ENCODE data around the gene SIGLEC11. TPM values are rescaled to one million over a fixed set of nuclear protein-coding genes. Genes with fewer than 3 reads are reported as not detected.

Gene SIGLEC11
- total and polyA plus RNA-seq, 4 donors, result 0.49 to 8.9 (median 3.3) TPM

DNA sequence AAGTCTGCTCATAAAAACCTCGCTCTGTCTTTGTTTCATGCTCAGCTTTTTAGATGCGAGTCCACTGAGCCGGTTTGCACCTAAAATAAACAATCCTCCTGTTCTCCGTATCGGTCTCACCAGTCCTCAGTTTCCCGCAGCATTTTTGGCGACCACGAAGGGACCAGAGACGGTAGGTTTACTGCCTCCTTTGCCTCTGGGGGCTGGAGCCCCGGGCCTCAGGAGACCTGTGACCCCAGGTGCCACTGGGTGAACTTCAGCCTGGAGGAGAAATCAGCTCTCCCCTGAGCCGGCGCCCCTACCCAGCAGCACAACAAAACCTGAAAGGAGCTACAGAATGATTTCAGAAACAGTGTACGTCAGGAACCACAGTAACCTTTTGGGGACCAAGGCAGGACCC lies 8.1 kb downstream of the SIGLEC11 start:
- H3K27me3 ChIP-seq (ENCODE audit: control insufficient read depth in 4 of 4, insufficient read depth in 4 of 4, low read length in 3 of 4), result no peaks in the 10 kb centered on the region
- 75% methylated on average over 13 of the region's 13 CpGs for WGBS
- H3K4me3 ChIP-seq (ENCODE audit: low read depth in 1 of 3, low read length in 3 of 3), result no peak overlapping the region
- no peak overlapping the region for H3K27ac ChIP-seq (ENCODE audit: low read depth in 1 of 2, low read length in 2 of 2)
- no peak for DNase-seq (ENCODE audit: low spot score)
- H3K4me1 ChIP-seq (ENCODE audit: control insufficient read depth in 4 of 4, insufficient read depth in 4 of 4, low read length in 3 of 4), result peaks cover 0 to 18% (median 18%) of the 10 kb centered on the region in 4 donors
- TF ChIP-seq TAF1 (conservative IDR thresholded peaks at IDR 0.05), result no peak
- TF ChIP-seq HNF4G (IDR thresholded peaks at IDR 0.05), result no peak
- TF ChIP-seq, protein P1, sequence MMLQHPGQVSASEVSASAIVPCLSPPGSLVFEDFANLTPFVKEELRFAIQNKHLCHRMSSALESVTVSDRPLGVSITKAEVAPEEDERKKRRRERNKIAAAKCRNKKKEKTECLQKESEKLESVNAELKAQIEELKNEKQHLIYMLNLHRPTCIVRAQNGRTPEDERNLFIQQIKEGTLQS (IDR thresholded peaks at IDR 0.05), result no peak
- TF ChIP-seq FOXA1 (IDR thresholded peaks at IDR 0.05), result no peak
- no peak for TF ChIP-seq FOXA2 (IDR thresholded peaks at IDR 0.05)
- TF ChIP-seq, protein P2, sequence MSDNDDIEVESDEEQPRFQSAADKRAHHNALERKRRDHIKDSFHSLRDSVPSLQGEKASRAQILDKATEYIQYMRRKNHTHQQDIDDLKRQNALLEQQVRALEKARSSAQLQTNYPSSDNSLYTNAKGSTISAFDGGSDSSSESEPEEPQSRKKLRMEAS (IDR thresholded peaks at IDR 0.05), result no peak
- TF ChIP-seq JUND (IDR thresholded peaks at IDR 0.05), result no peak
- no peak for TF ChIP-seq EGR1 (IDR thresholded peaks at IDR 0.05; ENCODE audit: low read depth in 2 of 2)
- TF ChIP-seq HNF4A (conservative IDR thresholded peaks at IDR 0.05), result no peak
- TF ChIP-seq, protein P3, sequence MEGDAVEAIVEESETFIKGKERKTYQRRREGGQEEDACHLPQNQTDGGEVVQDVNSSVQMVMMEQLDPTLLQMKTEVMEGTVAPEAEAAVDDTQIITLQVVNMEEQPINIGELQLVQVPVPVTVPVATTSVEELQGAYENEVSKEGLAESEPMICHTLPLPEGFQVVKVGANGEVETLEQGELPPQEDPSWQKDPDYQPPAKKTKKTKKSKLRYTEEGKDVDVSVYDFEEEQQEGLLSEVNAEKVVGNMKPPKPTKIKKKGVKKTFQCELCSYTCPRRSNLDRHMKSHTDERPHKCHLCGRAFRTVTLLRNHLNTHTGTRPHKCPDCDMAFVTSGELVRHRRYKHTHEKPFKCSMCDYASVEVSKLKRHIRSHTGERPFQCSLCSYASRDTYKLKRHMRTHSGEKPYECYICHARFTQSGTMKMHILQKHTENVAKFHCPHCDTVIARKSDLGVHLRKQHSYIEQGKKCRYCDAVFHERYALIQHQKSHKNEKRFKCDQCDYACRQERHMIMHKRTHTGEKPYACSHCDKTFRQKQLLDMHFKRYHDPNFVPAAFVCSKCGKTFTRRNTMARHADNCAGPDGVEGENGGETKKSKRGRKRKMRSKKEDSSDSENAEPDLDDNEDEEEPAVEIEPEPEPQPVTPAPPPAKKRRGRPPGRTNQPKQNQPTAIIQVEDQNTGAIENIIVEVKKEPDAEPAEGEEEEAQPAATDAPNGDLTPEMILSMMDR (IDR thresholded peaks at IDR 0.05; ENCODE audit: low read depth, low read length, missing input control), result no peak
- no peak for TF ChIP-seq YY1 (IDR thresholded peaks at IDR 0.05)
- TF ChIP-seq SP1 (IDR thresholded peaks at IDR 0.05), result no peak
- TF ChIP-seq, protein P4, sequence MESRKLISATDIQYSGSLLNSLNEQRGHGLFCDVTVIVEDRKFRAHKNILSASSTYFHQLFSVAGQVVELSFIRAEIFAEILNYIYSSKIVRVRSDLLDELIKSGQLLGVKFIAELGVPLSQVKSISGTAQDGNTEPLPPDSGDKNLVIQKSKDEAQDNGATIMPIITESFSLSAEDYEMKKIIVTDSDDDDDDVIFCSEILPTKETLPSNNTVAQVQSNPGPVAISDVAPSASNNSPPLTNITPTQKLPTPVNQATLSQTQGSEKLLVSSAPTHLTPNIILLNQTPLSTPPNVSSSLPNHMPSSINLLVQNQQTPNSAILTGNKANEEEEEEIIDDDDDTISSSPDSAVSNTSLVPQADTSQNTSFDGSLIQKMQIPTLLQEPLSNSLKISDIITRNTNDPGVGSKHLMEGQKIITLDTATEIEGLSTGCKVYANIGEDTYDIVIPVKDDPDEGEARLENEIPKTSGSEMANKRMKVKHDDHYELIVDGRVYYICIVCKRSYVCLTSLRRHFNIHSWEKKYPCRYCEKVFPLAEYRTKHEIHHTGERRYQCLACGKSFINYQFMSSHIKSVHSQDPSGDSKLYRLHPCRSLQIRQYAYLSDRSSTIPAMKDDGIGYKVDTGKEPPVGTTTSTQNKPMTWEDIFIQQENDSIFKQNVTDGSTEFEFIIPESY (IDR thresholded peaks at IDR 0.05), result no peak
- no peak for TF ChIP-seq RAD21 (IDR thresholded peaks at IDR 0.05)
- TF ChIP-seq, protein P5, sequence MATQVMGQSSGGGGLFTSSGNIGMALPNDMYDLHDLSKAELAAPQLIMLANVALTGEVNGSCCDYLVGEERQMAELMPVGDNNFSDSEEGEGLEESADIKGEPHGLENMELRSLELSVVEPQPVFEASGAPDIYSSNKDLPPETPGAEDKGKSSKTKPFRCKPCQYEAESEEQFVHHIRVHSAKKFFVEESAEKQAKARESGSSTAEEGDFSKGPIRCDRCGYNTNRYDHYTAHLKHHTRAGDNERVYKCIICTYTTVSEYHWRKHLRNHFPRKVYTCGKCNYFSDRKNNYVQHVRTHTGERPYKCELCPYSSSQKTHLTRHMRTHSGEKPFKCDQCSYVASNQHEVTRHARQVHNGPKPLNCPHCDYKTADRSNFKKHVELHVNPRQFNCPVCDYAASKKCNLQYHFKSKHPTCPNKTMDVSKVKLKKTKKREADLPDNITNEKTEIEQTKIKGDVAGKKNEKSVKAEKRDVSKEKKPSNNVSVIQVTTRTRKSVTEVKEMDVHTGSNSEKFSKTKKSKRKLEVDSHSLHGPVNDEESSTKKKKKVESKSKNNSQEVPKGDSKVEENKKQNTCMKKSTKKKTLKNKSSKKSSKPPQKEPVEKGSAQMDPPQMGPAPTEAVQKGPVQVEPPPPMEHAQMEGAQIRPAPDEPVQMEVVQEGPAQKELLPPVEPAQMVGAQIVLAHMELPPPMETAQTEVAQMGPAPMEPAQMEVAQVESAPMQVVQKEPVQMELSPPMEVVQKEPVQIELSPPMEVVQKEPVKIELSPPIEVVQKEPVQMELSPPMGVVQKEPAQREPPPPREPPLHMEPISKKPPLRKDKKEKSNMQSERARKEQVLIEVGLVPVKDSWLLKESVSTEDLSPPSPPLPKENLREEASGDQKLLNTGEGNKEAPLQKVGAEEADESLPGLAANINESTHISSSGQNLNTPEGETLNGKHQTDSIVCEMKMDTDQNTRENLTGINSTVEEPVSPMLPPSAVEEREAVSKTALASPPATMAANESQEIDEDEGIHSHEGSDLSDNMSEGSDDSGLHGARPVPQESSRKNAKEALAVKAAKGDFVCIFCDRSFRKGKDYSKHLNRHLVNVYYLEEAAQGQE (IDR thresholded peaks at IDR 0.05), result no peak
- no peak for TF ChIP-seq RXRA (IDR thresholded peaks at IDR 0.05)
- no peak for TF ChIP-seq NR2F2 (IDR thresholded peaks at IDR 0.05)
- no peak for TF ChIP-seq GABPA (IDR thresholded peaks at IDR 0.05 in 1 of 2, conservative IDR thresholded peaks at IDR 0.05 in 1 of 2)
- H3K9ac ChIP-seq (ENCODE audit: low read depth in 1 of 2, low read length in 2 of 2), result no peak overlapping the region
- H3K36me3 ChIP-seq (ENCODE audit: control insufficient read depth in 4 of 4, insufficient read depth in 3 of 4, low read depth in 1 of 4, low read length in 3 of 4), result no peaks in the 10 kb centered on the region
- no peaks in the 10 kb centered on the region for H3K9me3 ChIP-seq (ENCODE audit: control insufficient read depth in 4 of 4, low read length in 3 of 4)

All from liver (tissue), 9 donors.